ENCODE results near the gene ZNF791. TPM values are rescaled to one million over a fixed set of nuclear protein-coding genes. Genes with fewer than 3 reads are reported as not detected.

ZNF791 gene
- total and polyA plus RNA-seq, 2 of the 13 experiments (the other 11 are each of a cell fraction or from before 2014, with no cell fraction given) = 12.8 to 17.4 TPM

DNA sequence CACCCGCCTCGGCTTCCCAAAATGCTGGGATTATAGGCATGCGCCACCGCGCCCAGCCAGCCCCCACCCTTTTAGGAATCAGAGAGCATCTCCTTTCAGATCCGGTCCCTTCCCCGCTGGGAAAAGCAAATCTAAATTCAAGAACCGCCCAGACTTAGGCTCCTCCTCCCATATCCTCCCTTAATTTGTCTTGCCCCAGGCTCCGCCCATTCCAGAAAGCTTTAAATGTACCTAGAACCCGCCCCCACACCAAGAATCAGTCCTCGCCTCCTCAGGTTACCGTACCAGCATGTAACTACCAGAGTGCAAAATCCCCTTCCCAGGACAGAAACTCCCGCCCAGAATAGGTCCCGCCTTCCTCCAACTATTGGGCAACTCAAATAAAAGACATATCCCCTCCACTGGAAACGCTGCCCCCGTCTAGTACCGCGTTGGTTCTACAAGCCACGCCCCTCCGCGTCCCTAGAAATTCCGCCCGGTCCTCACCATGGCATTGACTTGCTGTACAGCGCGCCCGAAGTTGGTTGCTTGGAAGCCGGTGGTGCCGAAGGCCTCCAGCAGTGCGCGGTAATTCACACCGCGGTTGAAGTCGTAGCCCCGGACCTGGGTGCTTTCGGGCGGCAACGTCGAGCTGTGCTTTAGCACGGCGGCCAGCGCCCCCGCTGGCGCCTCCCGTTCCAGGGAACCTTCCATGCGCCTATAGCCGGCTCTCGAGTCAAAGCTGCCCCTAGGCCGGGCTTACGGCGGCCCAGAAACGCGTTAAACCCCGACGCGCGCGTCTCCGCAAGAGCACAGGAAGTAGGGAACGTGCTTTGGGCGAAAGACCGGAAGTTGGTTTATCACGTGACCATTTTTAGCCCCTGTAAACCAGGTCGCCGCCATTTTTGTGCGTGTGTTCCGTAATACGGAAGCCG lies 70.6 kb downstream of the ZNF791 start, which contains the start of gene DHPS (continued):
- TF ChIP-seq, protein P1, sequence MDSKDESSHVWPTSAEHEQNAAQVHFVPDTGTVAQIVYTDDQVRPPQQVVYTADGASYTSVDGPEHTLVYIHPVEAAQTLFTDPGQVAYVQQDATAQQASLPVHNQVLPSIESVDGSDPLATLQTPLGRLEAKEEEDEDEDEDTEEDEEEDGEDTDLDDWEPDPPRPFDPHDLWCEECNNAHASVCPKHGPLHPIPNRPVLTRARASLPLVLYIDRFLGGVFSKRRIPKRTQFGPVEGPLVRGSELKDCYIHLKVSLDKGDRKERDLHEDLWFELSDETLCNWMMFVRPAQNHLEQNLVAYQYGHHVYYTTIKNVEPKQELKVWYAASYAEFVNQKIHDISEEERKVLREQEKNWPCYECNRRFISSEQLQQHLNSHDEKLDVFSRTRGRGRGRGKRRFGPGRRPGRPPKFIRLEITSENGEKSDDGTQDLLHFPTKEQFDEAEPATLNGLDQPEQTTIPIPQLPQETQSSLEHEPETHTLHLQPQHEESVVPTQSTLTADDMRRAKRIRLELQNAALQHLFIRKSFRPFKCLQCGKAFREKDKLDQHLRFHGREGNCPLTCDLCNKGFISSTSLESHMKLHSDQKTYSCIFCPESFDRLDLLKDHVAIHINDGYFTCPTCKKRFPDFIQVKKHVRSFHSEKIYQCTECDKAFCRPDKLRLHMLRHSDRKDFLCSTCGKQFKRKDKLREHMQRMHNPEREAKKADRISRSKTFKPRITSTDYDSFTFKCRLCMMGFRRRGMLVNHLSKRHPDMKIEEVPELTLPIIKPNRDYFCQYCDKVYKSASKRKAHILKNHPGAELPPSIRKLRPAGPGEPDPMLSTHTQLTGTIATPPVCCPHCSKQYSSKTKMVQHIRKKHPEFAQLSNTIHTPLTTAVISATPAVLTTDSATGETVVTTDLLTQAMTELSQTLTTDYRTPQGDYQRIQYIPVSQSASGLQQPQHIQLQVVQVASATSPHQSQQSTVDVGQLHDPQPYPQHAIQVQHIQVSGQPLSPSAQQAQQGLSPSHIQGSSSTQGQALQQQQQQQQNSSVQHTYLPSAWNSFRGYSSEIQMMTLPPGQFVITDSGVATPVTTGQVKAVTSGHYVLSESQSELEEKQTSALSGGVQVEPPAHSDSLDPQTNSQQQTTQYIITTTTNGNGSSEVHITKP (CRISPR knock-in tag; IDR thresholded peaks at IDR 0.05; ENCODE audit: low read depth) = peak; percentile 41; the same call in 1 of the 2 replicates
- TF ChIP-seq HES4 (CRISPR knock-in tag; IDR thresholded peaks at IDR 0.05; ENCODE audit: borderline replicate concordance) = no peak
- TF ChIP-seq ZNF44 (CRISPR knock-in tag; IDR thresholded peaks at IDR 0.05) = 0 out of 2 replicates have a peak, but pooled peaks have one; percentile 52
- peak; percentile 33; the same call in 1 of the 2 replicates for TF ChIP-seq HIVEP1 (CRISPR knock-in tag; IDR thresholded peaks at IDR 0.05)
- TF ChIP-seq, protein P2, sequence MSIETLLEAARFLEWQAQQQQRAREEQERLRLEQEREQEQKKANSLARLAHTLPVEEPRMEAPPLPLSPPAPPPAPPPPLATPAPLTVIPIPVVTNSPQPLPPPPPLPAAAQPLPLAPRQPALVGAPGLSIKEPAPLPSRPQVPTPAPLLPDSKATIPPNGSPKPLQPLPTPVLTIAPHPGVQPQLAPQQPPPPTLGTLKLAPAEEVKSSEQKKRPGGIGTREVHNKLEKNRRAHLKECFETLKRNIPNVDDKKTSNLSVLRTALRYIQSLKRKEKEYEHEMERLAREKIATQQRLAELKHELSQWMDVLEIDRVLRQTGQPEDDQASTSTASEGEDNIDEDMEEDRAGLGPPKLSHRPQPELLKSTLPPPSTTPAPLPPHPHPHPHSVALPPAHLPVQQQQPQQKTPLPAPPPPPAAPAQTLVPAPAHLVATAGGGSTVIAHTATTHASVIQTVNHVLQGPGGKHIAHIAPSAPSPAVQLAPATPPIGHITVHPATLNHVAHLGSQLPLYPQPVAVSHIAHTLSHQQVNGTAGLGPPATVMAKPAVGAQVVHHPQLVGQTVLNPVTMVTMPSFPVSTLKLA (IDR thresholded peaks at IDR 0.05) = no peak; the same call in 1 of the 2 replicates
- peak; percentile 16 for TF ChIP-seq ZNF781 (CRISPR knock-in tag; IDR thresholded peaks at IDR 0.05; ENCODE audit: borderline replicate concordance, not compliant biosample characterization)
- 0 out of 2 replicates have a peak, but pooled peaks have one; percentile 70 for TF ChIP-seq SMYD3 (CRISPR knock-in tag; IDR thresholded peaks at IDR 0.05)
- TF ChIP-seq, protein P3, sequence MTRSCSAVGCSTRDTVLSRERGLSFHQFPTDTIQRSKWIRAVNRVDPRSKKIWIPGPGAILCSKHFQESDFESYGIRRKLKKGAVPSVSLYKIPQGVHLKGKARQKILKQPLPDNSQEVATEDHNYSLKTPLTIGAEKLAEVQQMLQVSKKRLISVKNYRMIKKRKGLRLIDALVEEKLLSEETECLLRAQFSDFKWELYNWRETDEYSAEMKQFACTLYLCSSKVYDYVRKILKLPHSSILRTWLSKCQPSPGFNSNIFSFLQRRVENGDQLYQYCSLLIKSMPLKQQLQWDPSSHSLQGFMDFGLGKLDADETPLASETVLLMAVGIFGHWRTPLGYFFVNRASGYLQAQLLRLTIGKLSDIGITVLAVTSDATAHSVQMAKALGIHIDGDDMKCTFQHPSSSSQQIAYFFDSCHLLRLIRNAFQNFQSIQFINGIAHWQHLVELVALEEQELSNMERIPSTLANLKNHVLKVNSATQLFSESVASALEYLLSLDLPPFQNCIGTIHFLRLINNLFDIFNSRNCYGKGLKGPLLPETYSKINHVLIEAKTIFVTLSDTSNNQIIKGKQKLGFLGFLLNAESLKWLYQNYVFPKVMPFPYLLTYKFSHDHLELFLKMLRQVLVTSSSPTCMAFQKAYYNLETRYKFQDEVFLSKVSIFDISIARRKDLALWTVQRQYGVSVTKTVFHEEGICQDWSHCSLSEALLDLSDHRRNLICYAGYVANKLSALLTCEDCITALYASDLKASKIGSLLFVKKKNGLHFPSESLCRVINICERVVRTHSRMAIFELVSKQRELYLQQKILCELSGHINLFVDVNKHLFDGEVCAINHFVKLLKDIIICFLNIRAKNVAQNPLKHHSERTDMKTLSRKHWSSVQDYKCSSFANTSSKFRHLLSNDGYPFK (CRISPR knock-in tag; IDR thresholded peaks at IDR 0.05; ENCODE audit: borderline replicate concordance) = peak; percentile 93
- TF ChIP-seq YEATS2 (CRISPR knock-in tag; IDR thresholded peaks at IDR 0.05; ENCODE audit: borderline replicate concordance) = peak; percentile 81; the same call in 1 of the 2 replicates
- TF ChIP-seq ZNF557 (CRISPR knock-in tag; IDR thresholded peaks at IDR 0.05) = 0 out of 2 replicates have a peak, but pooled peaks have one; percentile 74
- TF ChIP-seq KDM2A (CRISPR knock-in tag; IDR thresholded peaks at IDR 0.05; ENCODE audit: borderline replicate concordance, low read depth) = peak; percentile 97
- peak; percentile 81; the same call in 1 of the 2 replicates for TF ChIP-seq ZNF772 (CRISPR knock-in tag; IDR thresholded peaks at IDR 0.05)
- peak; percentile 68; the same call in 1 of the 2 replicates for TF ChIP-seq ZFP82 (CRISPR knock-in tag; IDR thresholded peaks at IDR 0.05; ENCODE audit: borderline replicate concordance)
- peak; percentile 92 for TF ChIP-seq RBFOX2 (IDR thresholded peaks at IDR 0.05; ENCODE audit: low read depth, low read length)
- peak; percentile 78 for TF ChIP-seq ATF7-NPFF (CRISPR knock-in tag; IDR thresholded peaks at IDR 0.05; ENCODE audit: low read depth)
- TF ChIP-seq, protein P4, sequence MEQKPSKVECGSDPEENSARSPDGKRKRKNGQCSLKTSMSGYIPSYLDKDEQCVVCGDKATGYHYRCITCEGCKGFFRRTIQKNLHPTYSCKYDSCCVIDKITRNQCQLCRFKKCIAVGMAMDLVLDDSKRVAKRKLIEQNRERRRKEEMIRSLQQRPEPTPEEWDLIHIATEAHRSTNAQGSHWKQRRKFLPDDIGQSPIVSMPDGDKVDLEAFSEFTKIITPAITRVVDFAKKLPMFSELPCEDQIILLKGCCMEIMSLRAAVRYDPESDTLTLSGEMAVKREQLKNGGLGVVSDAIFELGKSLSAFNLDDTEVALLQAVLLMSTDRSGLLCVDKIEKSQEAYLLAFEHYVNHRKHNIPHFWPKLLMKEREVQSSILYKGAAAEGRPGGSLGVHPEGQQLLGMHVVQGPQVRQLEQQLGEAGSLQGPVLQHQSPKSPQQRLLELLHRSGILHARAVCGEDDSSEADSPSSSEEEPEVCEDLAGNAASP (CRISPR knock-in tag; IDR thresholded peaks at IDR 0.05; ENCODE audit: borderline replicate concordance) = no peak
- peak; percentile 80 for TF ChIP-seq SAP130 (CRISPR knock-in tag; IDR thresholded peaks at IDR 0.05; ENCODE audit: low read depth)
- TF ChIP-seq GABPA (IDR thresholded peaks at IDR 0.05; ENCODE audit: low read depth, low read length) = peak; percentile 79
- TF ChIP-seq GABPA (CRISPR knock-in tag; IDR thresholded peaks at IDR 0.05; ENCODE audit: low read depth) = peak; percentile 95
